NCI-H748 (cell line): ENCODE data around the gene CCDC69.

ENCODE experiments used
- DNase-seq: peaks from one replicate; lab custom pipeline; 2025; ENCODE audit not compliant: unreplicated experiment; lab: John Stamatoyannopoulos, UW

Gene CCDC69

GRCh38 chr5:151168602-151169344 lies 55.1 kb downstream of the CCDC69 start:
- DNase-seq = no peak

GRCh38 chr5:151167022-151167421 lies 56.9 kb downstream of the CCDC69 start:
- no peak for DNase-seq

GRCh38 chr5:151164687-151165392 lies 59.1 kb downstream of the CCDC69 start:
- DNase-seq = peak; percentile 63

GRCh38 chr5:151162776-151163175 lies 61.1 kb downstream of the CCDC69 start:
- no peak for DNase-seq

- no peak for DNase-seq
Measured at GRCh38 chr5:151159649-151160373, 64.1 kb downstream of the CCDC69 start.

GRCh38 chr5:151158287-151158661 lies 65.6 kb downstream of the CCDC69 start:
- no peak for DNase-seq

GRCh38 chr5:151157426-151158286 lies 66.2 kb downstream of the CCDC69 start, which contains the start of gene ANXA6:
TSS of gene ANXA6 (minus strand) at chr5:151157779. CDS start at chr5:151147901, 9,878 bp downstream.
- DNase-seq = peak; percentile 69

- no peak for DNase-seq
Measured at GRCh38 chr5:151156507-151157420, 67.1 kb downstream of the CCDC69 start.

- no peak for DNase-seq
Measured at GRCh38 chr5:151155775-151156506, 68.0 kb downstream of the CCDC69 start.

GRCh38 chr5:151154931-151155774 lies 68.7 kb downstream of the CCDC69 start:
- no peak for DNase-seq

GRCh38 chr5:151153766-151154272 lies 70.1 kb downstream of the CCDC69 start:
- no peak for DNase-seq

- DNase-seq = no peak
Measured at GRCh38 chr5:151153300-151153699, 70.6 kb downstream of the CCDC69 start.

GRCh38 chr5:151151793-151152192 lies 72.1 kb downstream of the CCDC69 start:
- no peak for DNase-seq

GRCh38 chr5:151151263-151151660 lies 72.6 kb downstream of the CCDC69 start:
- DNase-seq = no peak

GRCh38 chr5:151150471-151151262 lies 73.2 kb downstream of the CCDC69 start:
- DNase-seq = peak; percentile 30

- no peak for DNase-seq
Measured at GRCh38 chr5:151148583-151148982, 75.3 kb downstream of the CCDC69 start.

- DNase-seq = no peak
Measured at GRCh38 chr5:151147033-151147432, 76.9 kb downstream of the CCDC69 start.
